ENCODE results near the gene DEGS2. TPM values are rescaled to one million over a fixed set of nuclear protein-coding genes. Genes with fewer than 3 reads are reported as not detected.

The DEGS2 gene
- total RNA-seq, 1 experiment from 2014 or later = 1.6 TPM

GRCh38 chr14:100156776-100157175 is 2.7 kb downstream of the DEGS2 start:
- peaks cover 4% of the 10 kb centered on the region for H3K9me3 Mint-ChIP-seq
- ChIA-PET POLR2A (no interaction called here), CTCF (interaction anchor here (0.8 to 3.9 kb wide), 6 partner anchors 9 to 77 kb away, joined by 3 to 67 read pairs (median 21); no protein-coding TSS in a partner anchor)
- TF ChIP-seq SMAD3 (CRISPR knock-in tag; IDR thresholded peaks at IDR 0.05; ENCODE audit: borderline replicate concordance) (no peak), AR (CRISPR knock-in tag; IDR thresholded peaks at IDR 0.05) (no peak), CREM (CRISPR knock-in tag; IDR thresholded peaks at IDR 0.05) (no peak), CREB1 (CRISPR knock-in tag; IDR thresholded peaks at IDR 0.05) (no peak), ZNF219 (CRISPR knock-in tag; IDR thresholded peaks at IDR 0.05; ENCODE audit: borderline replicate concordance) (no peak), EMX1 (CRISPR knock-in tag; IDR thresholded peaks at IDR 0.05) (no peak), ATF2 (CRISPR knock-in tag; IDR thresholded peaks at IDR 0.05; ENCODE audit: borderline replicate concordance, low read depth) (no peak), ZNF532 (CRISPR knock-in tag; IDR thresholded peaks at IDR 0.05; ENCODE audit: borderline replicate concordance) (no peak), NR1H2 (CRISPR knock-in tag; IDR thresholded peaks at IDR 0.05) (no peak), GRHL2 (CRISPR knock-in tag; IDR thresholded peaks at IDR 0.05; ENCODE audit: insufficient replicate concordance, severe bottlenecking) (no peak)
- H3K27me3 Mint-ChIP-seq (ENCODE audit: low read depth) = peaks cover 67% of the 10 kb centered on the region
- H3K4me1 Mint-ChIP-seq = peaks cover 10% of the 10 kb centered on the region; the same call in 1 of the 2 replicates
- peaks cover 3% of the 10 kb centered on the region; the same call in 1 of the 2 replicates for H3K36me3 Mint-ChIP-seq
- no peak overlapping the region for H3K27ac Mint-ChIP-seq
- H3K4me3 Mint-ChIP-seq = no peak overlapping the region
- DNase-seq (ENCODE audit: low spot score) (no peak), ATAC-seq (no peak)

- ChIA-PET CTCF (interaction anchor here (0.6 to 5.9 kb wide), 40 partner anchors 10 to 472 kb away, joined by 3 to 136 read pairs (median 6); partner anchors contain the start of gene CYP46A1), POLR2A (interaction anchor here (0.7 to 1.1 kb wide), 2 partner anchors 9 to 66 kb away, joined by 3 read pairs; no protein-coding TSS in a partner anchor)
- peaks cover 59% of the 10 kb centered on the region for H3K27me3 Mint-ChIP-seq (ENCODE audit: low read depth)
- H3K4me1 Mint-ChIP-seq = peaks cover 10% of the 10 kb centered on the region; the same call in 1 of the 2 replicates
- ATAC-seq (no peak), DNase-seq (ENCODE audit: low spot score) (no peak)
- H3K27ac Mint-ChIP-seq = no peak overlapping the region
- peaks cover 4% of the 10 kb centered on the region for H3K9me3 Mint-ChIP-seq
- peaks cover 3% of the 10 kb centered on the region; the same call in 1 of the 2 replicates for H3K36me3 Mint-ChIP-seq
- H3K4me3 Mint-ChIP-seq = no peak overlapping the region
- no peak for TF ChIP-seq ZNF138 (CRISPR knock-in tag; conservative IDR thresholded peaks at IDR 0.05)
- TF ChIP-seq PRDM15 (CRISPR knock-in tag; IDR thresholded peaks at IDR 0.05) = no peak
- TF ChIP-seq HMGA2 (CRISPR knock-in tag; IDR thresholded peaks at IDR 0.05) = no peak
- TF ChIP-seq E2F5 (CRISPR knock-in tag; IDR thresholded peaks at IDR 0.05) = no peak
- TF ChIP-seq HMGXB4 (CRISPR knock-in tag; IDR thresholded peaks at IDR 0.05) = no peak
These were observed 3.5 kb downstream of the DEGS2 start for GRCh38 chr14:100155756-100156616.

Data from WTC11 (cell line).